GM12873 (cell line): Measurements from ENCODE around the gene MEDAG.

ENCODE experiments used
- TF ChIP-seq, protein P1 (sequence below): IDR thresholded peaks from 2 replicates; pipeline ENCODE4 v1.5.1; 2012; ENCODE audit warnings: low read depth, mild to moderate bottlenecking, moderate library complexity, low read length, control low read depth; ENCODE audit not compliant: insufficient read depth; ENCODE audit errors: missing control alignments

The MEDAG gene

GRCh38 chr13:30868799-30869470 is 37.1 kb upstream of the MEDAG start:
- TF ChIP-seq, protein P1, sequence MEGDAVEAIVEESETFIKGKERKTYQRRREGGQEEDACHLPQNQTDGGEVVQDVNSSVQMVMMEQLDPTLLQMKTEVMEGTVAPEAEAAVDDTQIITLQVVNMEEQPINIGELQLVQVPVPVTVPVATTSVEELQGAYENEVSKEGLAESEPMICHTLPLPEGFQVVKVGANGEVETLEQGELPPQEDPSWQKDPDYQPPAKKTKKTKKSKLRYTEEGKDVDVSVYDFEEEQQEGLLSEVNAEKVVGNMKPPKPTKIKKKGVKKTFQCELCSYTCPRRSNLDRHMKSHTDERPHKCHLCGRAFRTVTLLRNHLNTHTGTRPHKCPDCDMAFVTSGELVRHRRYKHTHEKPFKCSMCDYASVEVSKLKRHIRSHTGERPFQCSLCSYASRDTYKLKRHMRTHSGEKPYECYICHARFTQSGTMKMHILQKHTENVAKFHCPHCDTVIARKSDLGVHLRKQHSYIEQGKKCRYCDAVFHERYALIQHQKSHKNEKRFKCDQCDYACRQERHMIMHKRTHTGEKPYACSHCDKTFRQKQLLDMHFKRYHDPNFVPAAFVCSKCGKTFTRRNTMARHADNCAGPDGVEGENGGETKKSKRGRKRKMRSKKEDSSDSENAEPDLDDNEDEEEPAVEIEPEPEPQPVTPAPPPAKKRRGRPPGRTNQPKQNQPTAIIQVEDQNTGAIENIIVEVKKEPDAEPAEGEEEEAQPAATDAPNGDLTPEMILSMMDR, result no peak

DNA sequence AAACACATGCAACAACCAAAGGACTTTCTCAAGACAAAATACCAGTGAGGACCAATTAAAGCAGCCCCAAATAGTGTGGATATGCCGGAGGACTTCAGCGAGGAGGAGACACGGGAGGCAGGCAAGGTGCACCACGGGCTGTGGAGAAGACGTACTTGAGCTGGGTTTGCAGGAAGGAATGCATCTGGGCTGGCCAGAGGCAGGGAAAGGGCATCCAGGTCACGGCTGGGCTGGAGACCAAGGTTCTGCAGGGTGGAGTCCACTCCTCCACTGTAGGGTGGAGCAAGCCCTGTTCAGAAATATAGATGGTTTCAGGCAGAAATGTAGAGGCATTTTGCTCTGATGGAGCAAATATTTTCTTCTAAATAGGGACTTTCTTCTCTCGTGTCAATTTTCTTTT is 36.6 kb upstream of the MEDAG start:
- TF ChIP-seq, protein P1, result no peak

DNA sequence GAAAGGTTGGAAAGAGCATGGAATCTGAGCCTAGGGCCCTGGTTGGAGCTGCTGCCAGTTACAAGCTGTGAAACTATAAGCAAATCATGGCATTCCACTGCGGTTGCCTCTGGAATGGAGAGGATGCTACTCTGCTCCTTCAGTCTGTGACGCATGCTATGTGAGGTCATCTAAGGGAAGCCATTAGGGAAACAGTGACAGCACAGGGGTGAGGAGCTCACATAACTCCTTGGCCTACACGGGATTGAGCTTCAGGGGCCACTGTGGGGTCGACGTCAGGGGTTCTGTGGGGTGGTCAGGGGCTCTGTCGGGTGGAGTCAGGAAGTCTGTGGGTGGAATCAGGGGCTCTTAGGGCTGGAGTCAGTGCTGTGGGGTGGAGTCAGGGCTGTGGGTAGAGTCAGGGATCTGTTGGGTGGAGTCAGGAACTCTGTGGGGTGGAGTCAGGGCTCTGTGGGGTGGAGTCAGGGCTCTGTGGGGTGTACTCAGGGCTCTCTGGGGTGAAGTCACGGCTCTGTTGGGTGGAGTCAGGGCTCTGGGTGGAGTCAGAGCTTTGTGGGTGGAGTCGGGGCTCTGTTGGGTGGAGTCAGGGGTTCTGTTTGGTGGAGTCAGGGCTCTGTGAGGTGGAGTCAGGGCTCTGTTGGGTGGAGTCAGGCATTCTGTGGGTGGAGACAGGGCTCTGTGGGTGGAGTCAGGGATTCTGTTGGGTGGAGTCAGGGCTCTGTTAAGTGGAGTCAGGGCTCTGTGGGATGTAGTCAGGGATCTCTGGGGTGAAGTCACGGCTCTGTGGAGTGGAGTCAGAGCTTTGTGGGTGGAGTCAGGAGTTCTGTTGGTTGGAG is 35.8 kb upstream of the MEDAG start:
- TF ChIP-seq, protein P1, result no peak

DNA sequence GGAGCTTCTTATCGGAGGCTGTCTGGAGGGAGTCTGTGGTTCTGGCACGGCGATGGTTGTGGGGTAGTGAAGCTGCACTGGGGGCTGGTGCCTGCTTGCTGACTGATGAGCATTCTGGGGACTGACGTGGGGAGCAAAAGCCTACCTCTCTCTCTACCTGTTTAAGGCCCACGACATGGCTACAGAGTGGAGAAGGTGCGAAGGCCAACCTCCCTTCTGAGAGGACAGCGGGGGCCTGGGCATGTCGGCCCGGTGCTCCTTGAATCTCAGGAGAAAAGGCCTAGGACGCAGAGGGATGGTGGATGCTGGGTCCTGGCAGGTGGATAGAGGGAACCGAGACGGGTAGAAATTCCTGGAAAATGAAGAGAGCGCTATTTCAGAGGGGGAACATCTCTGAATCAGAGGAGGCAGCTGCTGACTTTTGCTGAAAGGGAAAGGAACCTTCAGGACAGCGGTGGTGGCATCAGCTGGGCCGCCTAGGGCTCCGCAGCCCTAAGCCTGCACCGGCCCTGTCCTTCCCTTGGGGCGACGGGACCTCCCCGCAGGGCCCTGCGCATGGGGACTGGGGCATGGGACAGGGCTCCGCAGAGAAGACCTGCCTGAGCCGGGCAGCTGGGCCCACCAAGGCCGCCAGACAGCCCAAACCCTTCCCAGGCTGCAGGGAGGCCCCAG is 35.0 kb upstream of the MEDAG start:
- TF ChIP-seq, protein P1, result no peak

DNA sequence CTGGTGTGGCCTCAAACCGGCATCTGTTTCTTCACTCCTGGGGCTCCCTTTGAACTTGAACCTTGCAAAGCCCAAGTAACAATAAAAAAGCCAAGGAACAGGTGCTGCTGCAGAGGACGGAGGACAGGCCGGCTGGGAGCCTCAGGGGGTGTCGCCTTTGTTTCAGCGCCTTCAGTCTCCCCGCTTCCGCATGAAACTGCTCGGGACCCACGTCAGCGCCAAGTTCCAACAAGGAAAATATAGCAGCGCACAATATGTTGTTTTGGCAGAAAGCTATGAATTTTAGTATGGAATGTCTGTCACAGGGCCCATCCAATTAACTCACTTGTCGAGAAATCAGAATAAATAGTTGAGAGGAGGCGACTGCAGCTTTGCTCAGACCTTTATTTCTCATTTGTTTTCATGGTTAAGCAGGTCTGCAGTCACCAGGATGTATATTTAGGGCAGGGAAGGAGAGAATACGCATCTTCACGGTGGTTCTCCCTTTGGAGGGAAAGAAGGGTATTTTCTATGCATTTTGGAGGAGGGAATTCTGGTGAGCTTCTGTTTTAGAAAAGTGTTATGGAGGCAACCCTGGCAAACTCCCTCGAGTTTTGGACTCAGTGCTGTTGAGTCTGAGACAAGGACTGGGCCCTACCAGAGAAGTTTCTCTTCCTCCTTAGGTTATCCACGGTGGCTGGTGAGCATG is 34.3 kb upstream of the MEDAG start:
- TF ChIP-seq, protein P1, result no peak

DNA sequence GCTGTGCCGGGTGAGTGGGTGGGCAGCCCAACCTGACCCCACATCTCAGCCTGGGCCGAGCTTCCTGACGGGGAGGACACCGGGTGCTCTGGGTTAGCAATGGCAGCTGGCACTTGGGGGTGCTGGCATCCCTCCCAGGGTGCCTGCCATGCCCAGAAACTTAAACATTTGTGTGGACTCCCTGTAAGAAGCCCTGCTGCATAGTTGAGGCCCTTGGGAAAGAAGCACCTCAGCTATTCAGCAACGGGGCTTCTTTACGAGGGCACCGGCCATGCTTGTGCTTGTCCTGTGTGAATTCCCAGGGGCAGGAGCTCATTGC is 33.8 kb upstream of the MEDAG start:
- TF ChIP-seq, protein P1, result no peak
